Cortex of kidney (tissue), 1 donor: ENCODE measurements around the gene ARHGAP4.

Experiments
- DNase-seq: peaks from one replicate; lab custom pipeline; 2025; lab: John Stamatoyannopoulos, UW

ARHGAP4 gene

DNA sequence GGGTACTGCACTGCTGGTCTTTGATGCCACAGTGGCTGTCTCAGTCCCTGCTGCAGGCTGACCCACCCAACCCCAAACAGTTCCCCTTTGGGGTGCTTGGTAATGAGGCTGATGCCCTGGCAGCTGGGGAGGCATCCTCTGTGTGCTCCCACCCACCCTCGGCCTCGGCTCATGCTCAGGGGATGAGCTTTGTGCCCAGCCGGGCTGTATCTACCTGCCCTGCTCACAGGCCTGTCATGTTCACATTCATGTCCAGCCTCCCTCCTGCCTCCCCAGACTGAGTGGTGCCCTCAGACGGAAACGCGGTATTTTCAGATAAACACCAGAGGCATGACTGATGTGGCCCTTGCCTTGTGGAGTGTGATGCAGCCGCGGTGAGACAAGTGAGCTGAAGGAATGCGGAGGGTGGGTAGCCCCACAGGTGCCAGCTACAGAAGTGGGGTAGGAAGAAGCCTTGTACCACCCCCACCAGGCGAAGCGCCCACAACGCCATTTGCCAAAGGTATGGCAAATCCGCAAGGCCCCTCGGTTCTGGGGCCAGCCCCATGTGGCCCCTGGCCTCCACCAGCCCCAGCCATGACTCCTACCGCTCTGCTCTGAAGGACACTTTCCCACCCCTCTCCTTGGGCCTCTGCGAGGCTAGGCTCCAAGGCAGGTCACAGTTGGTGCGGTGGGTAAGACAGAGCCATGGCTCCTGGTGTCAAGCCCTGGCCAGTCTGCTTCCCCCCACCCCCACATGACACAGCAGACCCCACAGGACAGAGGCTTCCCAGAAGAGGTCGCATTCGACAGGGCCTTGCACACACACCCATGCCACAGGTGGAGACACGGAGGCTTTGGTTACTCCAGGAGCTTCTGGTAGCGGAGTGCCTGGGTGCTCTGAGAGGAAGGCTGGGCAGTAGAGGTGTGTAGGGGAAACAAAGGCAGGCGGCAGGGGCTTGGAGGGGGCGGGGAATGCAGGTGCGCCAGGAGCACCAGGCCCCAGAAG, 20.2 kb upstream of the ARHGAP4 start:
- no peak for DNase-seq

DNA sequence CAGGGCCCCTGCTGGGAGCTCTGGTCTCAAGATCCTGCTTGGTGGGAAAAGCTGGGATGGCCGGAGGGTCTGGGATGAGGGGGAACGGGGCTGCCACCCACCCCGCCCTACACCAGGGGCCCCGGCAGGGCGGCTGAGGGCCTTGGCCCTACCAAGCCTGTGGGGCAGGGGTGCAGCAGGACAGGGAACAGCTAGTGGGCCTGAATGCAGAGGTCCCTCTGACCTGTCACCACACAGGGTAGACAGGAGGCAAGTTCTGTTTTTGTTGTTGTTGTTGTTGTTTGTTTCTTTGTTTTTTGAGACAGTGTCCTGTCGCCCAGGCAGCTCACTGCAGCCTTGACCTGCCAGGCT, 18.7 kb upstream of the ARHGAP4 start:
- no peak for DNase-seq

DNA sequence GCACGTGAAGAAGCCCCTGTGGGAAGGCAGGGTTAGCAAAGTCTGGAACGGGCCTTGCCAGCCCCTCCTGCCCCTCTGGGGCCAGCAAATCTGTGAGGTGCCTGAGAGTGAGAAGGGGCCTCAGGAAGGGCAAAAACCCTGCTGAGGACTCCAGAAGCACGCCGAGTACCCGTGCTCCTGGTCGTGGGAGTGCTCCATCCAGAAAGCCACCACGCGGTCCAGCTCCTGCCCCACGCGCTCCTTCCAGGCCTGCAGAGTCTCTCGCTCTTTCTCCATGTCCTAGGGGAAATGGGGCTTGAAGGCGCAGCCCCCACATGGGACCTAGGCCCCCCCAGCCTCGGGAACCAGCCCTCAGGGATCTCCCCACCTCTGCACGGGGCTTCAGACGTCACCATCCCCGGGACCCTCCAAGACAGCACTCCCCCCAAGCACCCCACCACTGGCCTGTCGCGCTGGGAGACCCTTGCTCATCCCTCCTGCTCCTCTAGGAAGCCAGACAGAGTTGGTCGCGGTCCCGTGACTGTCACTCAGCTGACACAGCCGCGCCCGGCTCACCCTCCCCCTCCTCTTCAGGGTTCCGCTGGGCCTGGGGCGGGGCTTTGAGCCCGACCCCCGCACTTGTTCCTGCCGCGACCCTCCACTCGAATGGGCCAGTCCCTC, 18.2 kb upstream of the ARHGAP4 start, which contains the start of gene RENBP:
RENBP (minus strand) TSS at position 504 of the 660 bp plus-strand sequence; CDS start at position 471, 33 bp downstream.
- DNase-seq, result no peak

DNA sequence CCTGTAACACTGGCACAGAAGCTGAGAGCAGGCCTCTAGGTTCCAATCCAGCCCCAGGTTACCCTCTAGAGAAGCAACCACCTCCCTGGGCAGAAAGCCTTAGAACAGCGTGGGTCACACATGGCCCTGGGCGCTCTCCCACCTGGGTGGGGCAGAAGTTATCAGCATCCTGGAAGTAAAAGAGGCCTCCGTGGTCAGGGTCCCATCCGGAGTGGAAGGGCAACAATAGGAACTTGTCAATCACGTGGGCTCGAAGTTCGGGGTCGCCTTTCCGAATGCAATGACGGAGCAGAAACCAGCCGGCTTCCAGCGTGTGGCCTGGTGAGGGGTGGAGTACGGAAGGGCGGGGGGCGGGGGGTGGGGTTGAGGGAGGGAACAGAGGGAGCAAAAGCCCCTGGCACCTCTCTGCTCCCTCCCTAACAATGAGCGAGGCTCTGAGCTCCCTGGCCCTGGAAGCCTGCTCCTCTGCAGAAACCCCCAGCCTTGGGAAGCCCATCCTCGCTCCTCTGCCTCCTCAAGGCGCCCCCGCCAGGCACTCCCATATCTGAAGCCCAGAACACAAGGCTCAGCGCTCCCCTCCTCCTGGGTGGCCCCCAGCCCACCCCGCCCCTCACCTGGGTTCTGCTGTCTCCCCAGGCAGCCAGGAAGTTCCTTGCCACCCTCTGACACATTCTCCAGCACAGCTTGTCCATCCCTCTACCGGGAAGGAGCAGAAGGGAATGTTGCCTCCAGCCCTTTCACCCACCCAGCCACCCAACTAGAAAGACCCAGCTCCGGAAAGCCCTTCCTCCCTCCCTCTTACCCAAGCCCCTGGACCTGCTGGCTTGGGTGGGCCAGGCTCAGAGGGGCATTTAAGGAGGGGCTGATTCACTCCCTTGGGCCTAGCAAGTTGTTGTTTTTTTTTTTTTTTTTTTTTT, 15.5 kb upstream of the ARHGAP4 start:
- DNase-seq, result no peak

DNA sequence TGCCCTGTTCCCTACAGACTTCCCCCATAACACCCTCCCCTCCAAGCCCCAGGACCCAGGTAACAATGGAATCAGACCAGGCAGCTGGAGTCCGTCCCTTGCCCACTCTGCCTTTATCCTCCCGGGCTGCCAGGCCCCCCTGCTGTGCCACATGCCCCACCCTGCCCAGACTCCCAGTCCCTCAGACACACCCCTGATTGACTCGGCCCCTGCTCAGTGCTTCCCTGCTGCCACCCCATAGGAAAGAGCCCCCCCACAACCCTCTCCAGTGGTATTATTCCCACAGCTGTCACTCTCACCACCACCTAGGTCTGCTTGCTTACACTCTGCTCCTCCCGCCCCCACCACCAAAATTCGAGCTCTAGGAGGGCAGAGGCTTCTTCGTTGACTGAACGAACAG, 13.5 kb upstream of the ARHGAP4 start:
- DNase-seq, result no peak

DNA sequence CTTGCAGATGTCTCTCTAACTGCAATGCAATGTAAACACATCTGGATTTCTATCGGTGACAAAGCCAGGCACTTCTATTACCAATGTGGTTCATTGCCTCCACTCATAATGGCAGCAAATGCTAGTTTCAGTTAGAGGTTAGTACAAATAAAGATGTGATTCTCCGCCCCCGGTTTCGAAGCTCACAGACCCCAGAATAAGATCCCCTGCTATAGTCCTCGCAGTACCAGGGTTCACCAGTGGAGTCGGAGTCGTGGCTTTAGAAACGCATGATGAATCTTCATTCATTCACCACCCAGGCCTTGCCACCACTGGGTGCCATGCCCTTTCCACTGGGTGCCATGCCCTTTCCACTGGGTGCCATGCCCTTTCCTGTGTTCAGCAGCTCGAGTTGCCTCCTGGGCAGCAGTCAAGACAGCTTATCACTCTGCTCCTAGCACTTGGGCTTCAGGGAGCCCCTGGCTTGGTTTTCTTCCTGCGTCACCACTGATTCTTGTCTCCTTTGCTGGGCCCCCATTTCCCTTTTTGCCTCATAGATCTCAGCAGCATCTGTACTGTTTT, 12.2 kb upstream of the ARHGAP4 start:
- DNase-seq, result no peak

DNA sequence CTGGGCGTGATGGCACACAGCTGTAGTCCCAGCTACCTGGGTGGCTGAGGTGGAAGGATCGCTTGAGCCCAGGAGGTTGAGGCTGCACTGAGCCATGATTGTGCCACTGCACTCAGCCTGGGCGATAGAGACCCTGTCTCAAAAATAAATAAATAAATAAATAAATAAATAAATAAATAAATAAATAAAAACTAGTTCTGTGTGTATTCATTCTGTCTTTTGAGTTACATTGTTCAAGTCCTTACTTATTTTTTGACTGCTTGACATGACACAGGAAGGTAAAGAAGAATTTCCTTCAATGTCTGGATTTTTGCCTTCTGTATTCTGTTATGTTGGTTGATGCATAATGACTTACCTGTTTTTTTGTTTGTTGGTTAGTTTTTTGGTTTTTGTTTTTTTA, 11.0 kb upstream of the ARHGAP4 start:
- DNase-seq, result no peak

DNA sequence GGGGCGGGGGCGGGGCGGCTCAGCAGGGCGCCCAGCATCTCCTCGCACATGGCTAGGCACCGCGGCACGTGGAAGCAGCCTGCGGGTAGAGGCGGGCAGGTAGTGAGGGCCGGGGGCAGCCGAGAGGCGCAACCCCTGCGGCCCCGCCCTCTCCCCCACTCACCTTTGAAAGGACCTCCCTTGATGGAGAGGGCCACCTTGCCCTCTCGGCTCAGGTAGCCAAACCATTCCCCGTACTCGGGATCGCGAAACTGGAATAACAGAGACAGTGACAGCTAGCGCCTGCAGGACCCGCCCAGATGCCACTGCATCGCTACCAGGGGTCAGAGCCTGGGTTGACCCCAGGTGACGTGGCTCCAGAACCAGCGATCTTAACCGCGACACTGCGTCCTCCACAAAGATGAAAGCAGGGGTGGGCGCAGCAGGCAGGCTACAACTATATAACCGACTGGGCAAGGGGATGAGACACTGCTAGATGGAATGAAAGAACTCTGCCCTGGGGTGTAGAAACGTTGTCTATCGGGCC, 9.3 kb upstream of the ARHGAP4 start:
- no peak for DNase-seq

DNA sequence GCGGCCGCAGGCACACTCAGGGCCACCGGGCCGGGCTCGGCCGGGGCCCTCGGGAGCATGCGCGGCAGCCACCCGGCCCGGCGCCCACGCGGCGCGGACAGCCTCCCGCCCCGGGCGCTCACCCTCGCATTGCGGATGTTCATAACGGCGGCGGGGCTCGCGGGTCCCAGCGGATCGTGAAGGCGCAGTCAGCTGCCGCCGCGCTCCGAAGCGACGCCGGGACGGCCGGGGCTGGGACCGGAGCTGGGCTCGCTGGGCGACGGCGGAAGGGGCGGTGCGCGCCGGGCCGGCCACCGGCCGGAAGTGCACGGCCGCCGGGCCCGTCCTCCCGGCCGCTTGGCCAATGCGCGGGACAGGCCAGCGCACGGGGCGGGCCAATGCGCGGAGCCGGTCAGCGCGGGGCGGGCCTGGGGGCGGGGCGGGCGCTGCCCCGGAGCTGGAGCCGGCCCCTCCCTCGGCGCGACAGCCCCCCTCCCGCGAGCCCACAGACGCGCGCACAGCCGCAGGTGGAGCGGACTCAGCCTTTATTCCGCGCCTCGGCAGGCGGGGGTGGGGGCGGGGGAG, 8.8 kb upstream of the ARHGAP4 start, which contains the start of gene NAA10:
NAA10 (minus strand) TSS at position 276 of the 564 bp plus-strand sequence; CDS start at position 143, 133 bp downstream.
- no peak for DNase-seq

DNA sequence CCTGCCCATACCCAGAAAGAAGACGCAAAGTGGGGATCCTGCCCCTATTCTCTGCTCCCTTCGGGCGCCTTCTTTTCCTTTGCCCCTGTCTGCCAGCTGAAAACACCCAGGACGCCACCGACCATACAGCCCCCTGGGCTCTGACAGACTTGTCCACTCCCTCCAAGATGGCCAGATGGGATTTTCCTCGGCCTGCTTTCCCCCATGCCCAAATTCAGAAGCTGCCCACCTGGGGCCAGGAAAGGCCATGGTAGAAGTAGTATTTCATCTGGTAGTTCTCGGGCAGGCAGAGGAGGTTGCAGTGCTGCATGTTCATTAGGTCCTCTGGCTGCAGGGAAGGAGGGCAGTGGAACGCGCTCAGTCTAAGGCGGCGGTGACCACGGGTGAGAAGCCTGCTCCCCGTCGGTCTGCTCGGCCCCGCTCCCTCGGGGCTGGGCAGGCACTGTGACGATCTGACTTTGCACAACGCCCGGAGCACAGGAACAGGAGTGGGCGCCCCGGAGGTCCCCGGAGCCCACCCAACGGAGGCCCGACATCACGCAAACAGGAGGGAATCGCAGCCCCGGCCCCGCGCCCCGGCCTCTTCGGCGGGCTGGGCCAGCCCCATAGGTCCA, 8.2 kb upstream of the ARHGAP4 start:
- DNase-seq, result no peak

DNA sequence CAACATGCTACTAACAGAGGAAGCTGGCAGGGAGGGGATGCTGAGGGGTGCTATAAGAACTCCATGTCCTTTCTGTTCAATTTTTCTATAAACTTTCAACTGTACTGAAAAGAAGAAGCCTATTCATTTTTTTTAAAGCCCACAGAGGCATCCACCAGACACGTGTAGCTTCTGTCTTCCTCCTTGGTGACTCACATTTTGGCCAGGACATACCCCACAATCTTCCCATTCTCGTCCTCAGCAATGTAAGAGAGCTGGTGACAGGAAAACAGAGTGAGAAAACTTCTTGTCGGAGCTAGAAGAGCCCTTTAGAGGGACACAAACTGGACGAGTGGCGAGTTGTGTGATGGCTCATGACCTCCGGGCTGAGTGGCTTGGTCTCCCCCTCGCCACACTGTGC, 7.7 kb upstream of the ARHGAP4 start:
- no peak for DNase-seq

DNA sequence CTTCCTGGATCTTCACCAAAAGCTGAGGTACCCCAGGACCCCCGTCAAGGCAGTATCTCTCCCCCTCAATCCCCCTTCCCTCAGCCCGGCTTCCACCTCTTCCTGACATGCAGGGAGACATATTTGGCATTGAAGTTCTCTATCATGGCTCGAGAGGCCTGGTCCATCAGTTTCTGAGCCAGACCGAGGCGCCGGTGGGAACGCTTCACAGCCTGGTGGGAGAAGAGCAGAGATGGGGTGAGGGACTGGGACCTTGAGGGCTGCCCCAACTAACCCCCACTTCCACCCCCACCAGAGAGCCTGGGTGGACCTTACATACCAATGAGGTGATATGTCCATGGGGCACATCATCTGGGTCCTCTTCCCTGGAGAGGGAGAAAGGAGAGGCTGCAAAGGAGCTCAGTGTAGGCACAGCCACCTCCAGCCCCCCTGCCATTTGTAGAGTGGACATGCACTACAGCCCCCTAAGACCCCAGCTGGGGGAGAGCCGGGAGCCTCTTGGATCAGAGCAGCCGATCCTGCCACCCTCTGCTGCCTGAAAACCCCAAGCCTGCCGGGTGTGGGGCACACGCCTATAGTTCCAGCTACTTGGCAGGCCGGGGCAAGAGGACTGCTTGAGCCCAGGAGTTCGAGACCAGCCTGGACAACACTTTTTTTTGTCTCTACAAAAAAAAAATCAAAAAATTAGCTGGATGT, 6.3 kb upstream of the ARHGAP4 start:
- DNase-seq, result no peak

DNA sequence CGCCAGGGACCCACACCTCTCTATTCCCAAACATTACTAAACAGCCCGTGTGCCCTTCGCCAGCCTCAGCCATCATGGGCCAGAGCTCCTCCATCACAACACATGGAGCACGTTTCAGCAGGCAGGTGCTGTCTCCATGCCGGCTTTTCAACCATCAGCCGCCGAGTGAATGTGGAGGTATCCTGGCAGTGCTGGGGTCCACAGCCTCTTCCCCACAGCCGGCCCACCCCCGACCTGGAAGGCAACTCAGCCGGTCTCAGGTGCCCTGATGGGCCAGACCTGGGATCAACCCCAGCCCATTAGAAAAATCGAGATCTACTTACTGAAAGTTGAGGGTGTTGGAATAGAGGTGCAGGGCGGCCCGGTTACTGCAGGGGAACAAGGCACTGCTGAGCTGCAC, 5.7 kb upstream of the ARHGAP4 start:
- no peak for DNase-seq

DNA sequence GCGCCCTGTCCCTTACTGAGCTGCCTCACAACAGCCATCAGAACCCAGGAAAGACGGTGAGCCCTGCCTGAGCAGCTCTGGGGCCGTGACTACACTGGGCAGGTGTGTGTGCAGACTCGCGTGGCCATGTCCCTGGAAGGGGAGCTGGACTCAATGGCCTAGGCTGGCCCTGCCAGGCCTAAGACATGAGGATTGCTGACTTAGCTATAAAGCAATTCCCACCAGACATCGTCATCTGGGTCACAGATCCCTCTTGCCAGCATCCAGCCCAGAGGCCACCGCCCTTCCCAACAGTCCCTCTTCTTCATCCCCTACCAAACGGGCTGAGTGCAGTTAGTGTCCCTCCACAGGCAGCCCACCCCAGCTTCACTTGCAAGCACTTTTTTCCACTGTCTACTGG, 5.1 kb upstream of the ARHGAP4 start:
- no peak for DNase-seq

DNA sequence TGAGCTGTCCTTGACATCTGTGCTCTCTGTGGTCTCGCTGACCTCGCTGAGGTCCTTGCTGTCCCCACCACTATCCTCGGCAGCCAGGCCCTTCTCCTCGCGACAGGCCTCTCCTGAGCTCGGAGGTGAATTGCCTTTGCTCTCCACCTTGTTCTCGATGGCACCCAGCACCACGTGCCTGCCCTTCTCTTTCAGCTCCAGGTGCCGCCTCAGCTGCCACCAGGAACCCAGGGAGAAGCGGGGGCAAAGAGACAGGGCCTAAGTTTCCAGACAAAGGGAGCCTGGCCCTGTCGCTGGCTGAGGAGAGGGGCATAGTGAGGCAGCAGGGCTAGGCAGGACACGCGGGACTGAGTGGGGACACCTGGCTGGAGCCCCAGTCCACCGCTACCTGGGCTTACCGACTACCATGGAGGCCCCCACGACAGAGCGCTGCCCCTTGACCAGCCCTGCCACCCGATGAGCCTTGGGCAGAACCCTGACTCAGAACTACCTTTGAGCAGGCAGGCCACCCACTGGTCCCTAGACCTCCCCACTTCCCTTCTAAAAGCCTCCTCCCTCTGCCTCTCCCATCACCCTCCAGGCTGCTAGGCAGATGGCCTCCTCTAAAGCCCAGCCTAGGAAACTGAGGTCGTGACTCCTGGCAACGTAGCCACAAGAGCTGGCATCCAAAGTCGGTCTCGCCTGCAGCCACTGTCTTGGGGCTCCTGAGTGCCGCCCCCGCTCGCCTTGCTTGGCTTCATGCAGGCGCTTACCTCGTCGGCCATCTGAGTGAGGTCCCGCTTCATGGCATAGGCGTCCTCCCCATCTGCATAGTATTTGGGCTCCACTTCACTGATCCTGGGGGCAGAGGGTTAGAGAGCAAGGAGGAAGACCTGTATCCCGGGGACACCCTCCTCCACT, 4.2 kb upstream of the ARHGAP4 start:
- DNase-seq, result no peak

DNA sequence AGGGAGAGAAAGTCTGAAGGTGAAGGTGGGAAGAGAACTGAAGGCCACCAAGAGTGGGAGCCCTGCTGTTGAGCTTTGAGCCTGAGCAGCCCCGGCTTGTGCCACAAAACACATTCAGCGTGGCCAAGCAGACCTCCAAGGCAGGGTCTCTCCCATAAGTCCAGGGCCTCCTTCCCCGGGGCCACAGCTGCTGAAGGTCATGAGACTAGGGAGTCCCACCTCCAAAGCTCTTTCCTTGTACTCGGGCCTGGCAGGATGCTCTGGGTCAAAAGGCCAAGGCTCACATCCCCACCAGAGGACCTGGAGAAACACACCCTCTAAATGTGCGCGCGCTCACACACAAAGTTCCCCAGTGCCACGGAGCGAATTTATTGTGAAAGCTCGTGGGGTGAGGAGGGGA, 3.5 kb upstream of the ARHGAP4 start:
- DNase-seq, result no peak

DNA sequence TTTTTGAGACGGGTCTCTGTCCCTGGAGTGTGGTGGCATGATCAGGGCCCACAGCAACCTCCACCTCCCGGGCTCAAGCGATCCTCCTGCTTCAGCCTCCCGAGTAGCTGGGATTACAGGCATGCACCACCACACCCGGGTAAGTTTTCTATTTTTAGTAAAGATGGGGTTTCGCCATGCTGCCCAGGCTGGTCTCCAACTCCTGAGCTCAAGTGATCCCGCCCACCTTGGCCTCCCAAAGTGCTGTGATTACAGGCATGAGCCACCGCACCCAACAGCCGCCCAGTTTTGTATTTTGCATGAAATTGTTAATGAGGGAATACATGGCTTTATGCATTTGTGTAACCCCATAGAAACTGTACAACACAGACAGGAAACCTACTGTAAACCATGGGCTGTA, 2.8 kb upstream of the ARHGAP4 start:
- DNase-seq, result no peak

DNA sequence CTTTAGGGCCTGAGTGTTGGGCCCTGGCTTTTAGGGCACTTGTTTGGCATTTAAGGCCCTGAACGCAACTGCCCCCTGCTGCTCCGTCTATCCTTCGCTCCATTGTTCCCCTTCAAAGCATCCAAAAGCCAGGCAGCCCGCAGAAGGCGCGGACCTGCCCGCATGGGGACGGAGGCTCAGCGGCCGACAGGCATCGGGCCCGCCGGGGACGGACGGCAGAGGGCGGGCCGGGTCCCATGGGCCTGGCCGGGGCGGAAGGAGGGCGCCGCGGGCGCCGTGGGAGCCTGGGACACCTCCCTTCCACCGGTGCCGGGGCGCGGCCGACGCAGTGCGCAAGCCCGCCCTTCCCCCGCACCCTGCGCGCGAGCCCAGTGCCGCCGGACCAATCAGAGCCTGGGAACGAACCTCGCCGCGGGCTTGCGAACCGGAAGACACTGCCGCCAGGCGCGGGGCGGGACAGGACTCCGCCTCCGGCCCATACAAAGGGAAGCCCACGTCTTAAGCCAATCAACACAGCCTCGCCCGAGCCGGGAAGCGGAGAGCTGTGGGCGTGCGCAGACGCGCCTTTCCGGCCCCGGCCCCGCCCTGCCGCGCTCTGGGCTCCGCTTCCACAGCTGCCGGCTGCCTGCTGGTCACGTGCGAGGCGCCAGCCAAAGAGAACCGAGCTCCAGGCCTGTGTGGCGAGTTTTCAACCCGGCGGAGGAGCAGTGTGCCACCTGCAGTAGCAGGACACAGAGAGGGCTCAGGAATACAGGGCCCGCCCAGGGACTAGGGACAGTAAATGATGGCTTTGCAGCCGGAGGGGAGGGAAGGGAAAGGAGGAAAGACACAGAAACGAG, 2.1 kb upstream of the ARHGAP4 start:
- no peak for DNase-seq
